Peyer's patch (tissue), 4 donors: ENCODE data around the gene GALNT17. TPM values are rescaled to one million over a fixed set of nuclear protein-coding genes. Genes with fewer than 3 reads are reported as not detected.
A peak's percentile ranks its signal among the peaks of the same experiment; 100 is the strongest.
"Not testable (repeated sequence)": the region's sequence is repeated elsewhere in the genome, so short reads cannot be mapped to it uniquely, and the experiment has no call there.

Experiments used
- DNase-seq, 3 donors: peaks; one replicate each; pipeline ENCODE4 v3.0.0-alpha.2; 2017 to 2019
- H3K27ac ChIP-seq, 4 donors: fragments of 200-600 bp; sonication (generic); one replicate each; pipeline ENCODE4 v1.5.1; 2016 to 2019
- H3K27me3 ChIP-seq, 2 donors: fragments of 200-600 bp; sonication (generic); one replicate each; pipeline ENCODE4 v1.5.1; 2019
- H3K36me3 ChIP-seq, 3 donors: fragments of 200-600 bp; sonication (generic); one replicate each; pipeline ENCODE4 v1.5.1; 2016 to 2019
- H3K4me1 ChIP-seq, 4 donors: fragments of 200-600 bp; sonication (generic); one replicate each; pipeline ENCODE4 v1.5.1; 2016 to 2019
- H3K4me3 ChIP-seq, 4 donors: fragments of 200-600 bp; sonication (generic); 1 replicate in 3 of 4; 2 replicates in 1 of 4; pipeline ENCODE4 v1.5.1; 2016 to 2019; ENCODE audit warnings: mild to moderate bottlenecking in 1 of 4
- H3K9me3 ChIP-seq, 4 donors: fragments of 200-600 bp; sonication (generic); one replicate each; pipeline ENCODE4 v1.5.1; 2016 to 2019; ENCODE audit warnings: mild to moderate bottlenecking in 1 of 4
- CTCF ChIP-seq, 6 experiments: fragments of 450-650 bp in 4 of 6; fragments of 200-600 bp in 2 of 6; sonication (generic) in 1 of 6; IDR thresholded peaks; one replicate each; pipeline ENCODE4 v1.5.1; 2017 to 2019; ENCODE audit warnings: antibody characterized with exemption in 6 of 6, mild to moderate bottlenecking in 3 of 6, moderate library complexity in 1 of 6
- POLR2A ChIP-seq, 2 donors: fragments of 450-650 bp; IDR thresholded peaks; one replicate each; pipeline ENCODE4 v1.5.1; 2017; ENCODE audit warnings: antibody characterized with exemption in 2 of 2, mild to moderate bottlenecking in 2 of 2, moderate library complexity in 2 of 2
- total RNA-seq, 4 donors: library from RNA; depleted of rRNA; stranded (reverse); fragments of >200 nt; gene quantifications; one replicate each; pipeline ENCODE4 v1.1.0, GENCODE V29; 2016

GALNT17 gene
- total RNA-seq, 4 donors from 2014 or later: 0.88 to 17.3 (median 2.3) TPM

- Histone ChIP-seq H3K9me3 (no peaks in the 10 kb centered on the region), H3K27ac (no peak overlapping the region), H3K27me3 (no peaks in the 10 kb centered on the region), H3K36me3 (no peaks in the 10 kb centered on the region), H3K4me3 (no peak overlapping the region), H3K4me1 (no peaks in the 10 kb centered on the region)
- no peak for DNase-seq
- no peak for TF ChIP-seq CTCF (IDR thresholded peaks at IDR 0.05)
- TF ChIP-seq POLR2A (IDR thresholded peaks at IDR 0.05): no peak
These were observed 591.9 kb downstream of the GALNT17 start for GRCh38 chr7:71723859-71724258.

- Histone ChIP-seq H3K4me3 (no peak overlapping the region), H3K27ac (no peak overlapping the region), H3K4me1 (no peaks in the 10 kb centered on the region), H3K36me3 (no peaks in the 10 kb centered on the region), H3K9me3 (no peaks in the 10 kb centered on the region), H3K27me3 (no peaks in the 10 kb centered on the region)
- TF ChIP-seq POLR2A (IDR thresholded peaks at IDR 0.05): no peak
- DNase-seq: no peak
These were observed 595.4 kb downstream of the GALNT17 start for GRCh38 chr7:71727347-71727746.

GRCh38 chr7:71731740-71732139 lies 599.8 kb downstream of the GALNT17 start:
- no peak for DNase-seq
- H3K9me3 ChIP-seq: no peaks in the 10 kb centered on the region
- H3K27me3 ChIP-seq: no peaks in the 10 kb centered on the region
- H3K4me3 ChIP-seq: no peak overlapping the region
- no peak overlapping the region for H3K27ac ChIP-seq
- TF ChIP-seq POLR2A (IDR thresholded peaks at IDR 0.05) (no peak), CTCF (IDR thresholded peaks at IDR 0.05) (no peak)
- H3K36me3 ChIP-seq: no peaks in the 10 kb centered on the region
- peaks cover 0 to 4% (median 0%) of the 10 kb centered on the region in 4 donors for H3K4me1 ChIP-seq

GRCh38 chr7:71733107-71733870 lies 601.3 kb downstream of the GALNT17 start:
- Histone ChIP-seq H3K9me3 (no peaks in the 10 kb centered on the region), H3K36me3 (no peaks in the 10 kb centered on the region), H3K27ac (no peak overlapping the region), H3K4me3 (no peak overlapping the region), H3K27me3 (no peaks in the 10 kb centered on the region), H3K4me1 (peaks cover 0 to 4% (median 0%) of the 10 kb centered on the region in 4 donors)
- peak; percentile 20 to 85 (median 73) for DNase-seq
- TF ChIP-seq POLR2A (IDR thresholded peaks at IDR 0.05) (no peak), CTCF (IDR thresholded peaks at IDR 0.05) (peak in 5 of 6 experiments; percentile 29 to 78 (median 69))

- peak; percentile 20 to 76 (median 53) for DNase-seq
- no peaks in the 10 kb centered on the region for H3K9me3 ChIP-seq
These were observed 604.1 kb downstream of the GALNT17 start for GRCh38 chr7:71735961-71736556.

GRCh38 chr7:71737931-71738540 lies 606.1 kb downstream of the GALNT17 start:
- H3K27ac ChIP-seq, H3K4me1 ChIP-seq, H3K36me3 ChIP-seq, DNase-seq, H3K27me3 ChIP-seq, H3K9me3 ChIP-seq, H3K4me3 ChIP-seq: not testable (repeated sequence)

More at GRCh38 chr7:71735961-71736556, 604.1 kb downstream of the GALNT17 start:
- Histone ChIP-seq H3K4me3 (no peak overlapping the region), H3K27ac (no peak overlapping the region), H3K27me3 (no peaks in the 10 kb centered on the region), H3K4me1 (peaks cover 0 to 4% (median 0%) of the 10 kb centered on the region in 4 donors), H3K36me3 (no peaks in the 10 kb centered on the region)
- no peak for TF ChIP-seq POLR2A (IDR thresholded peaks at IDR 0.05)
- peak; percentile 8 to 72 (median 63) for TF ChIP-seq CTCF (IDR thresholded peaks at IDR 0.05)
